NCI-H187 treated with DMSO at 0.1 percent for 48 hours (cell line): ENCODE measurements around the gene PTPN13.
"Not testable (repeated sequence)": the region's sequence is repeated elsewhere in the genome, so short reads cannot be mapped to it uniquely, and the experiment has no call there.

Experiments
- DNase-seq: peaks from one replicate; lab custom pipeline; 2025; lab: John Stamatoyannopoulos, UW

PTPN13 gene

DNA sequence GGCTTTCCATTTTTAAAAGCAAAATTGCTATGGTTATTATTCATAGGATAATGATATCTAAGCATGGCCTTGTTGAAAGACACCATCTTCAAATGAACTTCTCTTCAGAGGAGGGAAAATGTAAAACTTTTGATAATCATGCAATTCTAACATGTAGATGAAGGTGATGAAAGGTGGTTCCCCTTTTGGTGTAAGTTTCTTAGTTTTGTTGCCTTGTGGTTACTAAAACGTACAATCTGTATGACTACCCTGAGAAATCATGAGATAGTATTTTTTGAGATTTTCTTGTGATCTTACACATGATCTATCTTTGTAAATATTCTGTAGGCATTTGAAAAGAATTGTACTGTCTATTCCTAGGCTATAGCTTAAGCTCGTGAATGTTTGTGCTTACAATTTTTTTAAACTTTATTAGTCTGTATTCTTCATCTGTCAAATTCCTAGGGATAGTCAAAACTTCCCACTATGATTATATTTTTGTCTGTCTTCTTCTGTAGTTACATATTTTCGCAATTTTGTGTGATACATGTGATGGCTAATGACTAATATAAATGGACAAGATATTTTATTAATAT, 47.5 kb downstream of the PTPN13 start:
- DNase-seq: no peak

DNA sequence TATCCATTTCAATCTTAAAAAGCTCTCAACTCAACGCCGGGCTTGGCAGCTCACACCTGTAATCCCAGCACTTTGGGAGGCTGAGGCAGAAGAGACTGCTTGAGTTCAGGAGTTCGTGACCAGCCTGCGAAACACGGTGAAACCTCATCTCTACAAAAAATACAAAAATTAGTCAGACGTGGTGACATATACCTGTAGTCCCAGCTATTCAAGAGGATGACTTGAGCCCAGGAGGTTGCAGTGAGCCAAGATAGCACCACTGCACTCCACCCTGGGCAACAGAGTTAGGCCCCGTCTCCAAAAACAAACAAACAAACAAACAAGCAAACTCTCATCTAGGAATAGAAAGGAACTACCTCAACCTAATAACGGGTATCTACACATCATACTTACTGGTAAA, 50.8 kb downstream of the PTPN13 start:
- DNase-seq: no peak

DNA sequence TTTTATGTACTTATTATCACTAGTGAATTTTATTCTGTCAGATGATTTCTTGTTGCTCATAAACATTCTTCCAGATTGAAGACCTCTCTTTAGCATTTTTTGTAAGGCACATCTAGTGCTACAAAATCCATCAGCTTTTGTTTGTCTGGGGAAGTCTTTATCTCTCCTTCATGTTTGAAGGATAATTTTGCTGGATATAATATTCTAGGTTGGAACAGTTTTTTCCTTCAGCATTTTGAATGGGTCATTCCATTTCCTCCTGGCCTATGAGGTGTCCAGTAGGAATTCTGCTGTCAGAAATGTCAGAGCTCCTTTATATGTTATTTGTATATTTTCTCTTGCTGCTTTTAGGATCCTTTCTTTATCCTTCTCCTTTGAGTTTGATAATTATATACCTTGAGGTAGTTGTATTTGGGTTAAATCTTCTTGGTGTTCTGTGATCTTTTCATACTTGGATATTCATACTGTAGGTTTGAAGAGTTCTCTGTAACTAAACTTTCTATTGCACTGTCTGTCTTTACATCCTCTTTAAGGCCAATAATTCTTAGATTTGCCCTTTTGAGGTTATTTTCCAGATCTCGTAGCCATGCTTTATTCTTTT, 58.3 kb downstream of the PTPN13 start:
- no peak for DNase-seq

DNA sequence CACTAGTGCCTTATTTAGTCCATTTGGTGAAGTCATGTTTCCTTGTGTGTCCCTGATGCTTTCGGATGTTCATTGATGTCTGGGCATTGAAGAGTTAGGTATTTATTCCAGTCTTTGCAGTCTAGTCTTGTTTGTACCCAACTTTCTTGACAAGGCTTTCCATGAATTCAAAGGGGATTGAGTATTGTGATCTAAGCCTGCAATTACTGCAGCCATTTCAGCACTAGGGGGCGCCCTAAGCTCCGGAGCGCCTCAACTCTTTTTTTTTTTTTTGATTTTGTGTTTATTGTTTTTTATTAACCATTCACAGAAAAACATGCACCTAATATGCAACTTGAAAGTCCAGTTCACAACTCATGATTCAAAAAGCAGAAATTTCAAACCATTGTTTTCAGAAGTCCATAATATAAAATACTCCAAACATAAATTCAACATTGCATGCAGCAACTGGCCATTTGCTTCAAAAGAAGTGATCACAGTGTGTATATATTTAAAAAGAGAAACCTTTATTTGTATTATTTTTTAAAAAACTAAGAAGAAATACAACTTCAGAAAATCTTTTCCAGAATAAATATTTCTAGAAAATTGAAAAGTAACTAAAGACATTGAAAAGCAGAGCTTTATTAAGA, 59.2 kb downstream of the PTPN13 start:
- DNase-seq: no peak

DNA sequence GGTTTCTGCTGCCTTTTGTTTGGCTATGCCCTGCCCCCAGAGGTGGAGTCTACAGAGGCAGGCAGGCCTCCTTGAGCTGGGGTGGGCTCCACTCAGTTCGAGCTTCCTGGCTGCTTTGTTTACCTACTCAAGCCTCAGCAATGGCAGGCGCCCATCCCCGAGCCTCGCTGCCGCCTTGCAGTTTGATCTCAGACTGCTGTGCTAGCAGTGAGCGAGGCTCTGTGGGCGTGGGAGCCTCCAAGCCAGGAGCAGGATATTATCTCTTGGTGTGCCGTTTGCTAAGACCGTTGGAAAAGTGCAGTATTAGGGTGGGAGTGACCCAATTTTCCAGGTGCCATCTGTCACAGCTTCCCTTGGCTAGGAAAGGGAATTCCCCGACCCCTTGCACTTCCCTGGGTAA, 62.7 kb downstream of the PTPN13 start:
- DNase-seq: not testable (repeated sequence)

DNA sequence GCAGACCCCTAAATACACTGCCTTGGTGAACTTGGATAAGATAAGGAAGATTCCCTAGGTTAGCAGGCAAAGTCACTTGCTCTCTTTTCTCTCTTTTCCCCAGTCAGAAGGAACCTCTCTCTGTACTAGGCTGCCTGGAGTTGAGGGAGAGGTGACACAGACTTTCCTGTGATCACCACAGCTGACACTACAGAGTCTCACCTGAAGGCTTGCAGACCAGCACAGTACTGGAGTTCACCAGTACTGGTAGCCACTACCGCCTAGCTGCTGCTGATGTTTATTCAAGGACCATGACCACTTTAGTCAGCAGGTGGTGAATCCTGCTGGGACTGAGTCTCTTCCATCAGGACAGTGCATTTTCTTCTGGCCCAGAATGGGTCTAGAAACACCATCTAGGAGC, 63.3 kb downstream of the PTPN13 start:
- no peak for DNase-seq

DNA sequence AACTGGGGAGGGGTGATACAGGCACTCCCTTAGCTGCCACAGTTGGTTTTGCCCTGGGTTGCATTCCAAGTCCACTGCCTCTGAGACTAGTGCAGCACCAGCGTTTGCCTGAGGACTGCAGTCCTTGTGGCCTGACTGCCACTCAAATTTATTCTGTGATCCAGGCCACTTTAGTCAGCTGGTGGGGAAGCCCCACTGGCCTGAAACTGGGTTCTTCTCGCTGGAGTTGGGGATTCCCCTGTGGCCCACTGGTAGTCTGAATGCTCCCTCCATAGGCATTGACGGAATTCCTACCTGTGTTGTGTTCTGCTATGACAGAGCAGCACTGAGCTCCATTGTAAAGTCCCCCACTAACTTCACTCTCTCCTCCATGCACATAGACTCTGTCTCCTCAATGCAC, 63.8 kb downstream of the PTPN13 start:
- DNase-seq: no peak

DNA sequence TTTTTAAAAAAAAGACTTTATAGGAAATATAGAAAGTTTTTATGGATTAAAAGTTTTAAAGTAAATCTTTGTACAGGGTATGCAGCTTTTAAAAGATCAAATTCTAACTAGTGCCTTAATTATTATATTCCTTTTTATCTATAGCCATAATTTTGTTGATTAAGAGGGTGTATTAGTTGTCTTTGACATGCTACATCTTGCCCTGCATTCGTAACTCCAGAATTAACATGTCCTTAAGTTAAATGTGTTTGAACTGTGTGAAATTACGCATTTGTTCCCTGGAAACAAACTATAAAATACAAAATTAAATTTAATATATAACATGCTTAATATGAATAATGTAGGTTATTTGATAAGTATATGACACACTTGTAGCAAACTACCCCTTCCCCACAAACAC, 66.3 kb downstream of the PTPN13 start:
- no peak for DNase-seq

DNA sequence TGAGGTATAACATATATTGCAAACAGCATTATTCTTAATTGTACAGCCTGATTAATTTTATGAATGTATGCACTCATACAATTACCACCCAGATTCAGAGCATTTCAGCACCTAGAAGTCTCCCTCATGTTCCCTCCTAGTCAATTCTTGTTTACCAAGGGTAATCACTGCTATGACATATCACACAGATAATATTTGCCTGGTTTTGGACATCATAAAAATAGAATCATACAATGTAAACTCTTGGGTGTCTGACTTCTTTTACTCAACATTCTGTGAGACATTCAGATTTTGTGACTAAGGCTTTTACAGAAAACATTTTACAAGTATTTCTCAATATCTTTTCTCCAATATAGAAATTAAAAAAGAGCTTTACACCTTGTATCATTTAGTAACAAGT, 66.9 kb downstream of the PTPN13 start:
- DNase-seq: no peak

DNA sequence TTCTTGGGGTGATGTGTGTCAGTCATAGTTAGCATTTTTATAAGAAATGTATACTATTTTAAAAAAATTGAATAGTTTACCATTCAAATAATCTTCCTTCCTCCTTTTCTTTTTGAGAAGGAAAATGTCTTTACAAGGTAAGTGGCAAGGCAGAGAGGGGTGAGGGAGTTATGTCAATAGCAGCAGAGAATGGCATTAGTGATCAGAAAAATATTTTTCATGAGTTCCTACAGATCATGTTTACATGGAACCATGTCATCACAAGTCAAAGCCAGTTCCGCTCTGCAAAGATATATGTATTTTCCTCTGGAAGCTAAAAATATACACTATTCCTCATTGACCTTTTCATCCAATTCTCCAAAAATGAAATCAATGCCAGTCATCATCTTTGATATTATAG, 67.3 kb downstream of the PTPN13 start:
- no peak for DNase-seq

DNA sequence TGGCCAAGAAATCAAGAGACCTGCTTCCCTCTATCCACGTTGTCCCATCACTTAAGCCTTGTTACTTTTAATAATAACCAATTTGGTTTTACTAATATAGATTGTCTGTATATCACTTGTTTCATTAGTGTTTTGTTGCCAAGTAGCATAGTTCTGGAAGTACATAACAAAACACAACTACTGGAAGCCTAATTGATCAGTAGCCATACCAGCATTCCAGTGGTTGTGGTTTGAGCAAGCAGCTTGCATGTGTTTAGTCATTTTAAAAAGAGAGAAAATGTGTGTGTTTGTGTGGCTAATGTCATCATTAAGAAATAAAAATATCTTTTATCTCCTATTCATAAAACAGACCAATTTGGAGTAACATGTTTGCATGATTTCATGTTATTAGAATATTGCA, 70.8 kb downstream of the PTPN13 start:
- no peak for DNase-seq

DNA sequence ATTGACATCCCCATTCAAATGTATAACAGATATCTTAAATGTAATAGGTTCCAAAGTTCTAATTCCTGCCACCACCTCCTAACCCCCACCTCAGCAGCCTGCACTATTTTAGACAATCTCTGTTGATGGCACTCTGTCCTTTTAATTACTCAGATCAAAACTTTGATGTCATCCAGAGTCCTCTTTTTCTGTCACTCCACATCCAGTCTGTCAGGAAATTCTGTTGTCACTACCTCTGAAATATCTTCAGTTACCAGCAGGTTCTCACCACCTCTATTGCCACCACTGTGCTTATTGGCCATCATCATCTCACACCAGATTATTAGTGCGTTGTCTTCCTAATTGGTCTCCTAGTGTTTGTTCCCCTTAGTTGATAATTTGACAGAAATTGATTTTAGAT, 76.2 kb downstream of the PTPN13 start:
- DNase-seq: no peak

DNA sequence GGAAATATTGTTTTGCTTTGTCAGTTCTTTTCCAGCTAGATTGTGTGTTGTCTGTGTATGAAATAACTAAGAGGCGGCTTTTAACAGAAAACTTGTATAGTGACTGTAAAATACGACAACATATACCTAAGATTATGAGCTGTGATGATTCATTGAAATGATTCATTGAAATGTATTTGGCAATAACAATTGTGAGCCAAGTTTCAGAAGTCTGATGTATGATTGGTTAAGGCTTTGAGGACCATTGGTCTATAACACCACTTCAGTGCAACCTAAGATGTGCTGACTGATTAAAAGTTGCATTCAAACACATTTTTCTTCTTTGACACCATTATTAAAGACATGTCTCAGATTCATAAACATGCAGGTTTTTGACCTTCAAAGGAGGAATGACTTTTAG, 76.6 kb downstream of the PTPN13 start:
- no peak for DNase-seq

DNA sequence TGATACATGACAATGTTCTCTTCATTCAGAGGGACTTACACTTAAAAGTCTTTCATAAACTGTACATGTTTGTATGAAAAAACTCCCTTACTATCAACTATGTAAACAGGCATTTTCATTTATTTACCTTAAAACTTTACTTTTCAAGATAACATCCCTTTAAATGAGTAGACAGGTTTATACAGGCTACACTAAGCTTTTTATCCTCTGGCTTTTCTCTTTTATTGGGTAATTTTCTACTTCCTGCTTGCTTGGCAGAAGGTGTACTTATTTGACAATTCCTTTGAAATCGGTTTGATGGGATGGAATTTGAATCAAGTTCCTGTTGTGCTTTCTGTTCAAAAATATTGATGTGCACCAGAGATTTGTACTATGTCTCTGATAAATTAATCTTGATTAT, 81.4 kb downstream of the PTPN13 start:
- no peak for DNase-seq

DNA sequence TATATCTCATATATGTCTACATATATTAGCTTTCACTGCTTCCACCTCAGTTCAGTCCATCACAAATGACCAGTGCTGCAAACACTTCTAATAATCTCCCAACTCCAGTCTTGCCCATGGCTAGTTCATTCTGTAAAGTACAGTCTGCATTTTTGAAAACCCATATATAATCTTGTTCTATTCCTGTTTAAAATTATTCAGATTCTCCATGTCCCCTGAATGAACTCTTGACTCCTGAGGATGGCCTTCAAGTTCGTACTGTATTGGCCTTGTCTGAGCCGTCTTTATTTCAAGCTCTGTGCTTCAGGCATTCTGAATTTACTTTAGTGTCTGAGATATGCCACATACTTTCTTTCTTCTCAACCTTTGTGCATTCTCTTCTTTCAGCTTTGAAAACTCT, 84.7 kb downstream of the PTPN13 start:
- no peak for DNase-seq

DNA sequence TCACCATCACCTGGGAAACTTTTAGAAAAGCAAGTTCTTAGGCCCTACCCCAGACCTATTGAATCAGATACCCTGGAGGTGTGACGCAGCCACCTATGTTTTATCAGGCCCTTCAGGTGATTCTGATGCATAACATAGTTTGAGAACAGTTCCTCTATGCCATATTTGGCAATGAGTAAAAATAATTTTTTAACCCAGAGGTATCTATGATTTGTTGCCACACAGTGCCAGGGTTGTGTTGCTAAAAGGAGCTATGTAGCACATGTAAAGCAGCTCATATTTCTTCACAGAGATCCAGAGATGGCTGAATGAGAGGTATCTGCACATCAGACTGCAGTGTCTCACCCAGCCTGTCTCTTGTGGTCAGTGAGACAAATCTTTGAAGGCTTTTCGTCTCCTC, 85.3 kb downstream of the PTPN13 start:
- no peak for DNase-seq

DNA sequence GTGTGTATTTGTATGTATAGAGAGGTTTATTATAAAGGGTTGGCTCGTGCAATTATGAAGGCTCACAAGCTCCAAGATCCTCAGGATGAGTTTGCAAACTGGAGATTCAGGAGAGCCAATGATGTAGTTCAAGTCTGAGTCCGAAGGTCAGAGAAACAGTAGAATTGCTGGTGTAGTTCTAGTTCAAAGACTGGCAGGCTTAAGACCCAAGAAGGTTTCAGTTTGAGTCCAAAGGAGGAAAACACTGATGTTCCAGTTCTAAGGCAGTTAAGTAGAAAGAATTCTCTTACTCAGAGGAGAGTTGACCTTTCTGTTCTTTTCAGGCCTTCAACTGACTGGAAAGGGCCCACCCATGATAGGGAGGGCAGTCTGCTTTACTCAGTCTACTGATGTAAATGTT, 89.1 kb downstream of the PTPN13 start:
- DNase-seq: no peak

DNA sequence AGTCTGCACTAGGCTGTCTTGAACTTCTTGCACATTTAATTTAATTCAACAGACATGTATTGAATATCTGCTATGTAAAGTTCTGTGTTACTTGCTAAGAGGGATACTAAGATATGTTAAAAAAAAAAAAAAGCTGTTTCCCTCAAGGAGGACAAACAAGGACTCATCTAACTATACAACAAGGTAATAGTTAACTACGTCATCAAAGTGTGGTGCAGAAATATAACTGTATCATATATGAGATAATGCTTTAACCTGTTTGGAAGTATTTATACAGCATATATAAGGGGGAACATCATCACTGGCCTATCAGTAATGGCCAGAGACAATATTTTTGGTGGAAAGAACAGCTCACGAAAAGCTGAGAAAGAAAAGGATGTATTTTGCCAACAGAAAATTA, 89.9 kb downstream of the PTPN13 start:
- no peak for DNase-seq

DNA sequence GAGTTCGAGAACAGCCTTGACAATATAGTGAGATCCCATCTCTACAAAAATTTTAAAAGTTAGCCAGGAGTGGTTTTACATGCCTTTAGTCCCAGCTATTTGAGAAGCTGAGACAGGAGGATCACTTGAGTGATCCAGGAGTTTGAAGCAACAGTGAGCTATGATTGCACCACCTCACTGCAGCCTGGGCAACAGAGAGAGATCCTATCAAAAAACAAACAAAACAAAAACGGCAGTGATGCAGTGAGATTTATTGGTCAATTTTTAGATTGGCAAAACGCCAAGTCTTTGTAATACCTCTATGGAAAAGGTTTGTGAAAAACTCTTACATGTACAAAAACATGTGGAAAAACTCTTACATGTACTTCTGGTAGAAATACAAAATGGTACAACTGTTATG, 91.3 kb downstream of the PTPN13 start:
- no peak for DNase-seq

DNA sequence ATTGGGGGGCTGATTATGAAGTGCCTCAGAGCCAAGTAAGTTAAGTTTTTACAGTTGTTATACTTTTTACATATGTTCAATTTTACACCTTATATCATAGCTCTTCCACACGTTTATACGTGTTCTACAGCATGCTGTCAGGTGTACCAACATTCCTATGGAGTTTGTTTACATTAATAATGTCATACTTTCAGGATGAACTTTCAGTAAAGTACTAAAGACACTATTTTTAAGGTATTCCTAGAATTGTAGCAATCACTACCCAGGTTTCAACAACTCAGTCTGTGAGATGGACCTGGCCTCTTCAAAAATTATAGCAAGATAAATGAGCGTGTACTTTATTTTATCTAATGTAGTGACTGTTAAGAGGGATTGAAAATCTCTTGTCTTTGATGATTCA, 92.6 kb downstream of the PTPN13 start:
- no peak for DNase-seq

DNA sequence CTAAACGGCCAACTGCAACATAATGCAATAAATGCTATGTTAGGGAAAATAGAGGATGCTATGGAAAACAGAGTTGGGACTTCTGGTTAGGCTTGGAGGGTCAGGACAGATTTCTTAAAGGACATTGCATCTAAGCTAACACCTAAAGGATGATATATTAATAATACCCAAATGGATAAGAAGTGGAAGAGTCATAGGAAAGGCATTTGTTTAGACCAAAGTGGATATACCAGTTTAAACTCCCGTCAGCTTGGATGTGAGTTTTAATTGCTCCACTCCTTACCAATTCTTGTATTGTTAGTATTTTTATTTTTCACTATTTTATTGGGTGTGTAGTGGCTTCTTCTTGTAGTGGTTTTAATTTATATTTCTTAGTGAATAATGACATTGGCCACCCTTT, 93.9 kb downstream of the PTPN13 start:
- DNase-seq: no peak

DNA sequence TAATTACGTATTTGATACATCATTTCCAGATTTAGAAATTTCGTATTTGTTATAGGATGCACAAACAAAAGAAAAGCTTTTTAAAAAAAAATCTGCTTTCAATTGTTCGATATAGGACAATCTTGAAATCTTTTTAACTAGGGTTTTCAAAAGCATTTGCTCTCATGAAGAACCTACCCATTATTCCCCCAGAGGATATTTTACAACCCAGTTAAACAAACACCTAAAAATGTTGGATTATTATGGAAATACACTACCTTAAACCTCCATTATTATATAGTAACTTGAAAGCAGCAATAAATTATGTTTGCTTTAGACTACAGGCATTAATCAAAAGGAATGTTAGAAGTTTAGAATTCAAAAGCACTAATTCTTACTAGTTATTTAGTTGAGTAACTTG, 110.5 kb downstream of the PTPN13 start:
- DNase-seq: no peak

DNA sequence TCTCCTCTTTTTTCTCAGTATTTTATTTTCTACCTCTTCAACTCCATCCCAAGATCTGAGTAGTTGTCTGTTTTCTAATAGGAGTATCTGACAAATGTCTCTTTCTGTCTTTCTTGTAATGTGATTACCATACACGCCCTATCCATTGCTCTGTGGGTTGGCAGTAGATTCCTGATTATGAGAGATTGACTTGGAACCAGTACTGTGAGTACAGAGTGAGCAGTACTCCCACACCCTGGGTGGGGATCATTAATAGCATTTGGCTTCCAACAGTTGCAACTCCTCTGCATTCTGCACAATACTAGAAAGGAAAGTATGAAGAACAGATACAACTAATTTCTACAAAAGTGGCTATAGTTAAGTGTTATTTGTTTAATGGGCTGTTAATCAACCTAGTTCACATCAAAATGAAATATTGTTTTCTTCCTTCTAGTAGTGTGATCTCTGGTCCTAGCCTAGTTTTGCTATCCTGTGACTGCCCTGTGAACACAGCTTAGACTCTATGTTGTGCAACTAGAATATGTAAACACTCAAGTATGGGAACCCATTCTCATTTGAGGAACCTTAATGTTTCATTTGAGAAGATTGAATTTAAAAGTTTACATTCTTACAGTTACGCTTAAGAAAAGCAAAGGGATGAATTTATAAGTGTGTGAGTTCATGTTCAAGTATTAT, 112.9 kb downstream of the PTPN13 start:
- DNase-seq: no peak

DNA sequence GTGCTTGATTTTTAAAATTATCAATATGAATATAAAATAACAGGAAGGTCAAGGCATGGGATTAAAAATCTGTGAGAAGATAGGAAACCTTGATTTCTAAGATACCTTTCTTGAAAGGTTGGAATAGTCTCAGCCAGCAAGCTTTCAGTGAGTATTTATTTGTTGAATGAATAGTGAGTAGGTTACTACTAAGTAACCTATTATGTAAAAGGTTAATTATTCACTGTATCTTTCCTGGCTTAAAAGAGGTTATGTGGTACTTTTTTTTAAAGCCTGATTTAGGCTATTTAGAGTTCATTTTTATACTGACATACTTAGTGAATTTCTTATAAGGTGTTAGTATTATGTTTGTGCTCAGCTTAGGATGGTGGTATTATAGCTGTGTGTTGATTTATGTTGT, 123.5 kb downstream of the PTPN13 start:
- no peak for DNase-seq
